Dermis blood vessel endothelial cell (primary cell): ENCODE results near the gene DNAJC15. TPM values are rescaled to one million over a fixed set of nuclear protein-coding genes. Genes with fewer than 3 reads are reported as not detected.
A peak's percentile ranks its signal among the peaks of the same experiment; 100 is the strongest.
"Not testable (repeated sequence)": the region's sequence is repeated elsewhere in the genome, so short reads cannot be mapped to it uniquely, and the experiment has no call there.

Experiments
- DNase-seq: peaks from one replicate; pipeline ENCODE4 v3.0.0; 2010
- total RNA-seq: library from RNA; depleted of rRNA; stranded (reverse); fragments of >200 nt; gene quantifications from 2 replicates; pipeline ENCODE4 v1.2.3, GENCODE V29; 2014

The DNAJC15 gene
- total RNA-seq: 4.9 and 14.0 TPM in 2 replicates

- peak; percentile 81 for DNase-seq
Measured at GRCh38 chr13:43023289-43023963, at the start of gene DNAJC15. DNAJC15 (plus strand) TSS chr13:43023586; CDS start chr13:43023627, 41 bp downstream.

- no peak for DNase-seq
Measured at GRCh38 chr13:42976066-42976465, 47.3 kb upstream of the DNAJC15 start.

GRCh38 chr13:42977219-42977659 is 46.1 kb upstream of the DNAJC15 start:
- DNase-seq: no peak

GRCh38 chr13:42981317-42981716 is 42.1 kb upstream of the DNAJC15 start:
- DNase-seq: no peak

- no peak for DNase-seq
Measured at GRCh38 chr13:42981853-42982252, 41.5 kb upstream of the DNAJC15 start.

- no peak for DNase-seq
Measured at GRCh38 chr13:42984026-42984425, 39.4 kb upstream of the DNAJC15 start.

GRCh38 chr13:42984691-42985090 is 38.7 kb upstream of the DNAJC15 start:
- DNase-seq: no peak

GRCh38 chr13:42985312-42986175 is 37.8 kb upstream of the DNAJC15 start:
- DNase-seq: no peak

GRCh38 chr13:42986176-42986574 is 37.2 kb upstream of the DNAJC15 start:
- no peak for DNase-seq

- DNase-seq: no peak
Measured at GRCh38 chr13:42990291-42991232, 32.8 kb upstream of the DNAJC15 start.

GRCh38 chr13:42991233-42991897 is 32.0 kb upstream of the DNAJC15 start:
- DNase-seq: not testable (repeated sequence)

- DNase-seq: peak; percentile 75
Measured at GRCh38 chr13:42991898-42992763, 31.3 kb upstream of the DNAJC15 start, which contains the start of gene EPSTI1. EPSTI1 (minus strand) TSS chr13:42992241; CDS start chr13:42992165, 76 bp downstream.

- DNase-seq: no peak
Measured at GRCh38 chr13:42992764-42993122, 30.6 kb upstream of the DNAJC15 start.

GRCh38 chr13:42994878-42995277 is 28.5 kb upstream of the DNAJC15 start:
- DNase-seq: no peak

- peak; percentile 56 for DNase-seq
Measured at GRCh38 chr13:42996584-42996983, 26.8 kb upstream of the DNAJC15 start.

GRCh38 chr13:42997381-42997780 is 26.0 kb upstream of the DNAJC15 start:
- DNase-seq: no peak

GRCh38 chr13:42999491-42999890 is 23.9 kb upstream of the DNAJC15 start:
- DNase-seq: no peak

GRCh38 chr13:43000676-43001075 is 22.7 kb upstream of the DNAJC15 start:
- peak; percentile 32 for DNase-seq

- DNase-seq: no peak
Measured at GRCh38 chr13:43002021-43002420, 21.4 kb upstream of the DNAJC15 start.

GRCh38 chr13:43003010-43003409 is 20.4 kb upstream of the DNAJC15 start:
- no peak for DNase-seq

- no peak for DNase-seq
Measured at GRCh38 chr13:43003729-43004128, 19.7 kb upstream of the DNAJC15 start.
